ENCODE measurements around the gene UPK1B.

The UPK1B gene

GRCh38 chr3:119207512-119207875, 34.1 kb downstream of the UPK1B start:
- no peak for ATAC-seq (ENCODE audit: low read depth)
- Histone ChIP-seq H3K4me3 (ENCODE audit: severe bottlenecking) (no peak overlapping the region), H3K27ac (ENCODE audit: poor library complexity, severe bottlenecking) (peak overlapping the region; percentile 12), H3K9me3 (ENCODE audit: severe bottlenecking) (no peaks in the 10 kb centered on the region), H3K27me3 (ENCODE audit: insufficient read depth, poor library complexity, severe bottlenecking) (no peaks in the 10 kb centered on the region), H3K36me3 (ENCODE audit: low read depth) (peaks cover 3% of the 10 kb centered on the region), H3K4me1 (ENCODE audit: insufficient read depth, poor library complexity, severe bottlenecking) (peaks cover 4% of the 10 kb centered on the region)
- TF ChIP-seq, protein P1, sequence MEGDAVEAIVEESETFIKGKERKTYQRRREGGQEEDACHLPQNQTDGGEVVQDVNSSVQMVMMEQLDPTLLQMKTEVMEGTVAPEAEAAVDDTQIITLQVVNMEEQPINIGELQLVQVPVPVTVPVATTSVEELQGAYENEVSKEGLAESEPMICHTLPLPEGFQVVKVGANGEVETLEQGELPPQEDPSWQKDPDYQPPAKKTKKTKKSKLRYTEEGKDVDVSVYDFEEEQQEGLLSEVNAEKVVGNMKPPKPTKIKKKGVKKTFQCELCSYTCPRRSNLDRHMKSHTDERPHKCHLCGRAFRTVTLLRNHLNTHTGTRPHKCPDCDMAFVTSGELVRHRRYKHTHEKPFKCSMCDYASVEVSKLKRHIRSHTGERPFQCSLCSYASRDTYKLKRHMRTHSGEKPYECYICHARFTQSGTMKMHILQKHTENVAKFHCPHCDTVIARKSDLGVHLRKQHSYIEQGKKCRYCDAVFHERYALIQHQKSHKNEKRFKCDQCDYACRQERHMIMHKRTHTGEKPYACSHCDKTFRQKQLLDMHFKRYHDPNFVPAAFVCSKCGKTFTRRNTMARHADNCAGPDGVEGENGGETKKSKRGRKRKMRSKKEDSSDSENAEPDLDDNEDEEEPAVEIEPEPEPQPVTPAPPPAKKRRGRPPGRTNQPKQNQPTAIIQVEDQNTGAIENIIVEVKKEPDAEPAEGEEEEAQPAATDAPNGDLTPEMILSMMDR (IDR thresholded peaks at IDR 0.05; ENCODE audit: poor library complexity, severe bottlenecking), result no peak
- no peak for DNase-seq (ENCODE audit: low spot score)

GRCh38 chr3:119211193-119211592, 37.8 kb downstream of the UPK1B start:
- ATAC-seq (ENCODE audit: low read depth), result no peak
- TF ChIP-seq, protein P1 (IDR thresholded peaks at IDR 0.05; ENCODE audit: poor library complexity, severe bottlenecking), result no peak
- DNase-seq (ENCODE audit: low spot score), result no peak
- Histone ChIP-seq H3K36me3 (ENCODE audit: low read depth) (peaks cover 24% of the 10 kb centered on the region), H3K27ac (ENCODE audit: poor library complexity, severe bottlenecking) (no peak overlapping the region), H3K4me3 (ENCODE audit: severe bottlenecking) (no peak overlapping the region), H3K9me3 (ENCODE audit: severe bottlenecking) (no peaks in the 10 kb centered on the region), H3K27me3 (ENCODE audit: insufficient read depth, poor library complexity, severe bottlenecking) (no peaks in the 10 kb centered on the region), H3K4me1 (ENCODE audit: insufficient read depth, poor library complexity, severe bottlenecking) (peaks cover 4% of the 10 kb centered on the region)

DNA sequence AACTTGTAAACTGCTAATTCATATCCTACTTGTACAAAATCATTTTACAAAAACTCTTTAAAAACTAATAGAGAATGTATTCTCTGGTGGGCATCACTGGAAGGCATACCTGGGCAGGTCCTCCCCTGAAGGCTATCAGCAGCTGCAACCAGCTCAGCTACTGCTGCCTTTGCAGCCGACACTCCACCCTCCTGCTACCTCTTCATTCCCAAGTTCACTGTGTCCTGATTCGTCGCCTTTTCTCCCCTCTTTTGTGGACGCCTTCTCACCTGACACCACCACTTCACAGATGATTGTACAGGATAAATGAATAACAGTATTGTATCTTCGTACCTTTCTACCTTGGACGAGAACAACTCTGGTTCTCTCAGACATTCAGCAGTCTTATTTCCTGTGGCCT, 38.4 kb downstream of the UPK1B start:
- ATAC-seq (ENCODE audit: low read depth) (no peak), DNase-seq (ENCODE audit: low spot score) (no peak)
- Histone ChIP-seq H3K27me3 (ENCODE audit: insufficient read depth, poor library complexity, severe bottlenecking) (no peaks in the 10 kb centered on the region), H3K27ac (ENCODE audit: poor library complexity, severe bottlenecking) (no peak overlapping the region), H3K4me3 (ENCODE audit: severe bottlenecking) (no peak overlapping the region), H3K36me3 (ENCODE audit: low read depth) (peaks cover 24% of the 10 kb centered on the region), H3K4me1 (ENCODE audit: insufficient read depth, poor library complexity, severe bottlenecking) (peaks cover 4% of the 10 kb centered on the region), H3K9me3 (ENCODE audit: severe bottlenecking) (no peaks in the 10 kb centered on the region)
- TF ChIP-seq, protein P1 (IDR thresholded peaks at IDR 0.05; ENCODE audit: poor library complexity, severe bottlenecking), result no peak

DNA sequence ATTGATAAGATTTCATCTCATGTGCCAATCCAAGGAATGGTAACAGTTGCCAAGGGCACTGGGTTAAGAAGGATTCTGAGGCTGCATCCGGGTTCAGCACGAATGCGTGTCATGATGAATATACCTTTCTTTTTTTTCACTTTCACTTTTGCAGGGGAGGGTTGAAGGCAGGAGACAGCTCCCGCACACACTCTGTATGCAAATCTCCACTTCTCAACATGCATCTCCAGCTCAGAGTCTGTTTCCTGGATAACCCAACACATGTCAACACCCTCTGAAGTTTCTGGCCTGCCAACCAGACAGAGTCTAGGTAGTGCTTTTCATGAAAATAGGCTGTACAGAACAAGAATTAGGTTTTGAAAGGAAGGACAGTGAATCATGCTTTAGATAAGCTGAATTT, 45.7 kb downstream of the UPK1B start:
- Histone ChIP-seq H3K36me3 (ENCODE audit: low read depth) (peaks cover 30% of the 10 kb centered on the region), H3K9me3 (ENCODE audit: severe bottlenecking) (no peaks in the 10 kb centered on the region), H3K27ac (ENCODE audit: poor library complexity, severe bottlenecking) (no peak overlapping the region), H3K4me3 (ENCODE audit: severe bottlenecking) (no peak overlapping the region), H3K27me3 (ENCODE audit: insufficient read depth, poor library complexity, severe bottlenecking) (no peaks in the 10 kb centered on the region), H3K4me1 (ENCODE audit: insufficient read depth, poor library complexity, severe bottlenecking) (no peaks in the 10 kb centered on the region)
- TF ChIP-seq, protein P1 (IDR thresholded peaks at IDR 0.05; ENCODE audit: poor library complexity, severe bottlenecking), result no peak
- DNase-seq (ENCODE audit: low spot score) (no peak), ATAC-seq (ENCODE audit: low read depth) (no peak)

DNA sequence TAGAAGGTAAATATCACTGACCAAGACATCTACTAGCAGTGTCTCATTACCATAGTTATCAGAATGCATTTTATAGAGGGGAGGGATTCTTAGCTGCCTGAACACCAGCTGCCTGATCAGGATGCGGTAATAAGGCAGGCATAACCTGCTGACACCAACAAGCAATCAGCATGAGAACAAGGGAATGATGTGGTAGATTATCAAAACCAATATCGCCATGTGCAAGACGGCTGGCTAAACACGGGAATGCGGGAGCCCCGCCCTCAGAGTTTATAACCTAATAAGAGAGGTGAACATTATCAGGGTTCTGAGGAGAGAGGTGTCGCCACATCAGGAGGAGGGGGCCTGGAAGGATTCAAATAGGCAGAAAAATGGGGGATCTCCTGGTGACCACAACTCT, 46.8 kb downstream of the UPK1B start:
- DNase-seq (ENCODE audit: low spot score) (no peak), ATAC-seq (ENCODE audit: low read depth) (no peak)
- H3K36me3 ChIP-seq (ENCODE audit: low read depth), result peaks cover 30% of the 10 kb centered on the region
- TF ChIP-seq, protein P1 (IDR thresholded peaks at IDR 0.05; ENCODE audit: poor library complexity, severe bottlenecking), result no peak
- no peaks in the 10 kb centered on the region for H3K27me3 ChIP-seq (ENCODE audit: insufficient read depth, poor library complexity, severe bottlenecking)
- H3K27ac ChIP-seq (ENCODE audit: poor library complexity, severe bottlenecking), result no peak overlapping the region
- no peaks in the 10 kb centered on the region for H3K9me3 ChIP-seq (ENCODE audit: severe bottlenecking)
- H3K4me3 ChIP-seq (ENCODE audit: severe bottlenecking), result no peak overlapping the region
- no peaks in the 10 kb centered on the region for H3K4me1 ChIP-seq (ENCODE audit: insufficient read depth, poor library complexity, severe bottlenecking)

All from RWPE2 (cell line).